ENCODE data around the gene ARAP1. TPM values are rescaled to one million over a fixed set of nuclear protein-coding genes. Genes with fewer than 3 reads are reported as not detected.

Gene ARAP1
- total and polyA plus RNA-seq, 10 donors, result 76.7 to 365 (median 270) TPM

- TF ChIP-seq POLR2AphosphoS5 (IDR thresholded peaks at IDR 0.05), result no peak
- TF ChIP-seq CTCF (IDR thresholded peaks at IDR 0.05 in 8 of 11, conservative IDR thresholded peaks at IDR 0.05 in 3 of 11), result no peak
- TF ChIP-seq POLR2A (IDR thresholded peaks at IDR 0.05), result no peak
- Histone ChIP-seq H3K9me3 (no peaks in the 10 kb centered on the region), H3K27ac (peak overlapping the region in 4 of 8 donors; percentile 28 to 95 (median 82)), H3K36me3 (peaks cover 0 to 17% (median 0%) of the 10 kb centered on the region in 6 donors), H3K27me3 (replicated peaks in 1 of 7) (no peaks in the 10 kb centered on the region), H3K4me1 (peaks cover 34 to 99% (median 89%) of the 10 kb centered on the region in 6 donors), H3K4me3 (no peak overlapping the region)
- DNase-seq, result peak; percentile 61
- WGBS, 5 donors, result 91 to 97% (median 96%) methylated on average over 6 of the region's 6 CpGs
- intact Hi-C loops (cut with DNase I; ENCODE audit: low total_unique reads), result no loop called here
These were observed 4.8 kb downstream of the ARAP1 start for GRCh38 chr11:72747289-72747855.

GRCh38 chr11:72746821-72747220 is 5.4 kb downstream of the ARAP1 start:
- Histone ChIP-seq H3K4me1 (peaks cover 38 to 100% (median 92%) of the 10 kb centered on the region in 6 donors), H3K4me3 (no peak overlapping the region), H3K27me3 (replicated peaks in 1 of 7) (no peaks in the 10 kb centered on the region), H3K9me3 (no peaks in the 10 kb centered on the region), H3K36me3 (peaks cover 0 to 17% (median 0%) of the 10 kb centered on the region in 6 donors), H3K27ac (peak overlapping the region in 4 of 8 donors; percentile 28 to 95 (median 82))
- intact Hi-C loops (cut with DNase I; ENCODE audit: low total_unique reads), result no loop called here
- TF ChIP-seq POLR2A (IDR thresholded peaks at IDR 0.05) (no peak), CTCF (IDR thresholded peaks at IDR 0.05 in 8 of 11, conservative IDR thresholded peaks at IDR 0.05 in 3 of 11) (no peak), POLR2AphosphoS5 (IDR thresholded peaks at IDR 0.05) (no peak)
- WGBS, 5 donors, result 71 to 100% (median 88%) methylated on average over 2 to 3 of the region's 3 CpGs
- DNase-seq, result peak; percentile 69

- 86 to 95% (median 88%) methylated on average over 6 to 11 of the region's 11 CpGs for WGBS, 5 donors
- intact Hi-C loops (cut with DNase I; ENCODE audit: low total_unique reads), result no loop called here
- TF ChIP-seq CTCF (IDR thresholded peaks at IDR 0.05 in 8 of 11, conservative IDR thresholded peaks at IDR 0.05 in 3 of 11) (no peak), POLR2A (IDR thresholded peaks at IDR 0.05) (no peak), POLR2AphosphoS5 (IDR thresholded peaks at IDR 0.05) (no peak)
- Histone ChIP-seq H3K27ac (peak overlapping the region in 4 of 8 donors; percentile 71 to 96 (median 94)), H3K4me3 (no peak overlapping the region), H3K27me3 (replicated peaks in 1 of 7) (no peaks in the 10 kb centered on the region), H3K9me3 (no peaks in the 10 kb centered on the region), H3K36me3 (peaks cover 0 to 17% (median 0%) of the 10 kb centered on the region in 6 donors), H3K4me1 (peaks cover 40 to 100% (median 92%) of the 10 kb centered on the region in 6 donors)
- DNase-seq, result peak; percentile 67
These were observed 6.2 kb downstream of the ARAP1 start for GRCh38 chr11:72745925-72746550.

- intact Hi-C loops (cut with DNase I; ENCODE audit: low total_unique reads), result no loop called here
- peak; percentile 69 for DNase-seq
- Histone ChIP-seq H3K27ac (peak overlapping the region in 5 of 8 donors; percentile 20 to 96 (median 94)), H3K36me3 (peaks cover 0 to 17% (median 0%) of the 10 kb centered on the region in 6 donors), H3K4me3 (no peak overlapping the region), H3K9me3 (no peaks in the 10 kb centered on the region), H3K27me3 (replicated peaks in 1 of 7) (no peaks in the 10 kb centered on the region), H3K4me1 (peaks cover 45 to 100% (median 92%) of the 10 kb centered on the region in 6 donors)
- 88 to 92% (median 89%) methylated on average over 4 to 5 of the region's 5 CpGs; no CpG with 5 or more reads in 1 of the 5 donors for whole genome bisulfite sequencing, 5 donors
- TF ChIP-seq POLR2AphosphoS5 (IDR thresholded peaks at IDR 0.05) (peak in 1 of 3 donors; percentile 1), POLR2A (IDR thresholded peaks at IDR 0.05) (no peak), CTCF (IDR thresholded peaks at IDR 0.05 in 8 of 11, conservative IDR thresholded peaks at IDR 0.05 in 3 of 11) (no peak)
These were observed 6.7 kb downstream of the ARAP1 start for GRCh38 chr11:72745511-72745910.

Measured in spleen (tissue), 11 donors.